SK-N-SH treated with all-trans-retinoic acid at 6 μM for 48 hours (cell line): ENCODE measurements around the gene NKTR.

ENCODE experiments used
- ATAC-seq: fragments of 200-7000 bp; cut with Tn5 transposase; 3 replicates; pipeline ENCODE4 v1.9.1; 2020; ENCODE audit warnings: mild to moderate bottlenecking, moderate library complexity
- ARNTL ChIP-seq: fragments of 450-650 bp; formaldehyde crosslinking; IDR thresholded peaks from 2 replicates; pipeline ENCODE4 v1.5.0; 2020; ENCODE audit warnings: low read depth, mild to moderate bottlenecking, moderate library complexity, borderline replicate concordance
- BACH2 ChIP-seq: fragments of 250-450 bp; sonication (Bioruptor Pico); IDR thresholded peaks from 2 replicates; pipeline ENCODE4 v1.9.0; 2021; ENCODE audit warnings: mild to moderate bottlenecking, borderline replicate concordance
- CREB5 ChIP-seq: fragments of 250-450 bp; sonication (Bioruptor Pico); IDR thresholded peaks from 2 replicates; pipeline ENCODE4 v1.5.1; 2020; ENCODE audit warnings: low read depth, mild to moderate bottlenecking, moderate library complexity
- CSDC2 ChIP-seq: fragments of 250-450 bp; sonication (Bioruptor Pico); IDR thresholded peaks from 2 replicates; pipeline ENCODE4 v1.5.0; 2020; ENCODE audit warnings: mild to moderate bottlenecking, moderate library complexity
- ESRRG ChIP-seq: fragments of 250-450 bp; sonication (Bioruptor Pico); IDR thresholded peaks from 2 replicates; pipeline ENCODE4 v1.6.1; 2021; ENCODE audit warnings: mild to moderate bottlenecking
- GLIS3 ChIP-seq: fragments of 250-450 bp; sonication (Bioruptor Pico); IDR thresholded peaks from 2 replicates; pipeline ENCODE4 v1.5.0; 2020; ENCODE audit warnings: mild to moderate bottlenecking, moderate library complexity
- ISL1 ChIP-seq: fragments of 250-450 bp; sonication (Bioruptor Pico); IDR thresholded peaks from 2 replicates; pipeline ENCODE4 v2.1.2; 2022; ENCODE audit warnings: mild to moderate bottlenecking, moderate library complexity
- PATZ1 ChIP-seq: fragments of 250-450 bp; sonication (Bioruptor Pico); IDR thresholded peaks from 2 replicates; pipeline ENCODE4 v1.8.0; 2020; ENCODE audit warnings: mild to moderate bottlenecking, moderate library complexity, borderline replicate concordance
- PPARA ChIP-seq: fragments of 250-450 bp; sonication (Bioruptor Pico); IDR thresholded peaks from 2 replicates; pipeline ENCODE4 v1.5.0; 2020; ENCODE audit warnings: mild to moderate bottlenecking, borderline replicate concordance
- RARB ChIP-seq: fragments of 250-450 bp; sonication (Bioruptor Pico); IDR thresholded peaks from 2 replicates; pipeline ENCODE4 v1.8.0; 2021; ENCODE audit warnings: mild to moderate bottlenecking, moderate library complexity
- SNAI2 ChIP-seq: fragments of 250-450 bp; sonication (Bioruptor Pico); IDR thresholded peaks from 2 replicates; pipeline ENCODE4 v1.5.0; 2020; ENCODE audit warnings: mild to moderate bottlenecking, moderate library complexity
- TCF4 ChIP-seq: fragments of 250-450 bp; sonication (Bioruptor Pico); IDR thresholded peaks from 2 replicates; pipeline ENCODE4 v1.8.0; 2021; ENCODE audit warnings: mild to moderate bottlenecking, moderate library complexity, borderline replicate concordance
- TOX ChIP-seq: fragments of 250-450 bp; sonication (Bioruptor Pico); IDR thresholded peaks from 2 replicates; pipeline ENCODE4 v1.8.0; 2021; ENCODE audit warnings: mild to moderate bottlenecking, moderate library complexity, borderline replicate concordance
- TSHZ2 ChIP-seq: fragments of 250-450 bp; sonication (Bioruptor Pico); IDR thresholded peaks from 2 replicates; pipeline ENCODE4 v1.5.0; 2020; ENCODE audit warnings: mild to moderate bottlenecking, moderate library complexity
- ZC3H10 ChIP-seq: fragments of 250-450 bp; sonication (Bioruptor Pico); IDR thresholded peaks from 2 replicates; pipeline ENCODE4 v1.5.1; 2021; ENCODE audit warnings: mild to moderate bottlenecking, moderate library complexity
- ZFP3 ChIP-seq: fragments of 250-450 bp; sonication (Bioruptor Pico); IDR thresholded peaks from 2 replicates; pipeline ENCODE4 v1.5.0; 2020; ENCODE audit warnings: mild to moderate bottlenecking, moderate library complexity
- ZNF565 ChIP-seq: fragments of 450-650 bp; formaldehyde crosslinking; conservative IDR thresholded peaks from 2 replicates; pipeline ENCODE4 v1.5.0; 2020; ENCODE audit warnings: low read depth, mild to moderate bottlenecking, moderate library complexity
- ZNF70 ChIP-seq: fragments of 450-650 bp; formaldehyde crosslinking; IDR thresholded peaks from 2 replicates; pipeline ENCODE4 v1.5.0; 2020; ENCODE audit warnings: mild to moderate bottlenecking, moderate library complexity
- TF ChIP-seq, protein P1 (sequence below): fragments of 250-450 bp; sonication (Bioruptor Pico); IDR thresholded peaks from 2 replicates; pipeline ENCODE4 v1.5.1; 2021; ENCODE audit warnings: mild to moderate bottlenecking, moderate library complexity

The NKTR gene

GRCh38 chr3:42608581-42608980 lies 8.1 kb downstream of the NKTR start:
- no peak; the same call in 2 of the 3 replicates for ATAC-seq
- TF ChIP-seq ZNF70 (CRISPR knock-in tag), result no peak

DNA sequence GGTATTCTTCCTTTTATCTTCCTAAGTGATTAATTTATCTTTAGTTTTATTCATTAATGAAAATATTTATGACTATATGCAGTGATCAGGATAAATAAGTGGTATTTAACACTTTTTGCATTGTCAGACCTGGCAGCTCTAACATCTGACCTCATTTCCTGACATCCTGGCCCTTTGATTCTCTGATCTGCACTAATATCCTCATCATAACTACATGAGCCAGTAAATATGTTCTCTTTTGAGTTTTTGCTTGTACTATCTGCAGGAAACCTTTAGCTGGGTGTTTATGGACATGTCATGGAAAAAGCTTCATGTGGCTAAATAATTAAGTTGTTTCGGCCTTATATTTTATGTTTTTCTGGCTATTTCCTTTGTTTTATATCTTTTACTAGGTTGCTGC lies 10.5 kb downstream of the NKTR start:
- TF ChIP-seq ZC3H10 (CRISPR knock-in tag) (no peak), CREB5 (CRISPR knock-in tag) (no peak), ZNF565 (CRISPR knock-in tag) (no peak), ARNTL (CRISPR knock-in tag) (no peak), PATZ1 (CRISPR knock-in tag) (no peak), PPARA (no peak), BACH2 (CRISPR knock-in tag) (no peak), TSHZ2 (CRISPR knock-in tag) (no peak), RARB (CRISPR knock-in tag) (no peak), CSDC2 (no peak), TCF4 (CRISPR knock-in tag) (no peak), ZNF70 (CRISPR knock-in tag) (no peak)
- TF ChIP-seq, protein P1, sequence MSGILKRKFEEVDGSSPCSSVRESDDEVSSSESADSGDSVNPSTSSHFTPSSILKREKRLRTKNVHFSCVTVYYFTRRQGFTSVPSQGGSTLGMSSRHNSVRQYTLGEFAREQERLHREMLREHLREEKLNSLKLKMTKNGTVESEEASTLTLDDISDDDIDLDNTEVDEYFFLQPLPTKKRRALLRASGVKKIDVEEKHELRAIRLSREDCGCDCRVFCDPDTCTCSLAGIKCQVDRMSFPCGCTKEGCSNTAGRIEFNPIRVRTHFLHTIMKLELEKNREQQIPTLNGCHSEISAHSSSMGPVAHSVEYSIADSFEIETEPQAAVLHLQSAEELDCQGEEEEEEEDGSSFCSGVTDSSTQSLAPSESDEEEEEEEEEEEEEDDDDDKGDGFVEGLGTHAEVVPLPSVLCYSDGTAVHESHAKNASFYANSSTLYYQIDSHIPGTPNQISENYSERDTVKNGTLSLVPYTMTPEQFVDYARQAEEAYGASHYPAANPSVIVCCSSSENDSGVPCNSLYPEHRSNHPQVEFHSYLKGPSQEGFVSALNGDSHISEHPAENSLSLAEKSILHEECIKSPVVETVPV, result no peak
- ATAC-seq, result no peak

DNA sequence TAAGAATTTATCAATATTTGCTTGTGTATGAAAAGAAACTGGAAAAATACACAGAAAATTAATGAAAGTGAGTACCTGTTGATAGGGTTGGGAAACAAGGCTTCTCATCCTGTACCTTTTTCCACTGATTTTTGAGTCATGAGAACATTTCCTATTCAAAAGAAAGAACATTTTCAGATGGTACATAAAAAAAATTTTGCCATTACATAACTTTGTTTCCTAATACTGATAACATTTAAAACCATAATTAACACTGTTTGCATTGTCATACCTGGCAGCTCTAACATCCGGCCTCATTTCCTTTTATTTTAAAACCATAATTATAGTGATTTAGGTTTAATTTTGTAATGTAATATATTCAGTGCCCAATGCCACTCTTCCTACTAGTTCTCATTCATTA lies 11.7 kb downstream of the NKTR start:
- TF ChIP-seq CSDC2 (no peak), BACH2 (CRISPR knock-in tag) (no peak), ZC3H10 (CRISPR knock-in tag) (no peak), ARNTL (CRISPR knock-in tag) (no peak), RARB (CRISPR knock-in tag) (no peak), TOX (no peak), TCF4 (CRISPR knock-in tag) (no peak)
- TF ChIP-seq, protein P1, result no peak

GRCh38 chr3:42612928-42613327 lies 12.4 kb downstream of the NKTR start:
- no peak for ATAC-seq
- TF ChIP-seq ESRRG (CRISPR knock-in tag), result no peak
- no peak for TF ChIP-seq ISL1 (CRISPR knock-in tag)
- no peak for TF ChIP-seq RARB (CRISPR knock-in tag)
- TF ChIP-seq ZC3H10 (CRISPR knock-in tag), result no peak
- TF ChIP-seq ZNF565 (CRISPR knock-in tag), result no peak
- no peak for TF ChIP-seq ZNF70 (CRISPR knock-in tag)
- no peak for TF ChIP-seq SNAI2
- TF ChIP-seq, protein P1, result no peak
- TF ChIP-seq TSHZ2 (CRISPR knock-in tag), result no peak
- no peak for TF ChIP-seq TCF4 (CRISPR knock-in tag)
- no peak for TF ChIP-seq PPARA
- no peak for TF ChIP-seq GLIS3 (CRISPR knock-in tag)
- TF ChIP-seq ZFP3 (CRISPR knock-in tag), result no peak

More for the DNA sequence above, 11.7 kb downstream of the NKTR start:
- no peak for ATAC-seq
